Measurements from ENCODE around the gene ASS1. TPM values are rescaled to one million over a fixed set of nuclear protein-coding genes. Genes with fewer than 3 reads are reported as not detected.

The ASS1 gene
- total and polyA plus RNA-seq, 10 donors: 15.4 to 37.4 (median 26.6) TPM

- H3K4me3 ChIP-seq: no peak overlapping the region
- H3K27me3 ChIP-seq (replicated peaks in 1 of 7): peaks cover 5 to 94% (median 23%) of the 10 kb centered on the region in 7 donors
- H3K4me1 ChIP-seq: peaks cover 5 to 41% (median 16%) of the 10 kb centered on the region in 6 donors
- no peak for DNase-seq
- H3K9me3 ChIP-seq: peaks cover 0 to 18% (median 7%) of the 10 kb centered on the region in 8 donors
- TF ChIP-seq CTCF (IDR thresholded peaks at IDR 0.05 in 8 of 11, conservative IDR thresholded peaks at IDR 0.05 in 3 of 11): no peak
- TF ChIP-seq POLR2A (IDR thresholded peaks at IDR 0.05): no peak
- TF ChIP-seq POLR2AphosphoS5 (IDR thresholded peaks at IDR 0.05): no peak
- H3K27ac ChIP-seq: no peak overlapping the region
- no peaks in the 10 kb centered on the region for H3K36me3 ChIP-seq
- intact Hi-C loops (cut with DNase I; ENCODE audit: low total_unique reads): no loop called here
- WGBS, 5 donors: 60 to 76% (median 70%) methylated on average over 12 to 17 of the region's 17 CpGs
These were observed 13.0 kb upstream of the ASS1 start for GRCh38 chr9:130431536-130432303.

- intact Hi-C loops (cut with DNase I; ENCODE audit: low total_unique reads): no loop called here
- DNase-seq: no peak
These were observed 12.4 kb upstream of the ASS1 start for GRCh38 chr9:130432362-130432761.

GRCh38 chr9:130432796-130433167 is 12.0 kb upstream of the ASS1 start:
- TF ChIP-seq CTCF (IDR thresholded peaks at IDR 0.05 in 8 of 11, conservative IDR thresholded peaks at IDR 0.05 in 3 of 11) (no peak), POLR2A (IDR thresholded peaks at IDR 0.05) (no peak), POLR2AphosphoS5 (IDR thresholded peaks at IDR 0.05) (no peak)
- no peak overlapping the region for H3K27ac ChIP-seq
- peaks cover 5 to 96% (median 23%) of the 10 kb centered on the region in 7 donors for H3K27me3 ChIP-seq (replicated peaks in 1 of 7)
- WGBS, 5 donors: 46 to 73% (median 60%) methylated on average over 11 to 16 of the region's 16 CpGs
- peaks cover 0 to 18% (median 7%) of the 10 kb centered on the region in 8 donors for H3K9me3 ChIP-seq
- no peaks in the 10 kb centered on the region for H3K36me3 ChIP-seq
- no peak for DNase-seq
- intact Hi-C loops (cut with DNase I; ENCODE audit: low total_unique reads): no loop called here
- peaks cover 5 to 31% (median 12%) of the 10 kb centered on the region in 6 donors for H3K4me1 ChIP-seq
- H3K4me3 ChIP-seq: peak overlapping the region in 5 of 8 donors; percentile 24 to 57 (median 31)

More at GRCh38 chr9:130432362-130432761, 12.4 kb upstream of the ASS1 start:
- H3K27ac ChIP-seq: no peak overlapping the region
- peaks cover 0 to 18% (median 7%) of the 10 kb centered on the region in 8 donors for H3K9me3 ChIP-seq
- H3K4me3 ChIP-seq: no peak overlapping the region
- H3K36me3 ChIP-seq: no peaks in the 10 kb centered on the region
- 39 to 50% (median 39%) methylated on average over 9 to 11 of the region's 11 CpGs for WGBS, 5 donors
- peaks cover 5 to 94% (median 23%) of the 10 kb centered on the region in 7 donors for H3K27me3 ChIP-seq (replicated peaks in 1 of 7)
- no peak for TF ChIP-seq POLR2AphosphoS5 (IDR thresholded peaks at IDR 0.05)
- TF ChIP-seq CTCF (IDR thresholded peaks at IDR 0.05 in 8 of 11, conservative IDR thresholded peaks at IDR 0.05 in 3 of 11): no peak
- TF ChIP-seq POLR2A (IDR thresholded peaks at IDR 0.05): no peak
- peaks cover 5 to 35% (median 13%) of the 10 kb centered on the region in 6 donors for H3K4me1 ChIP-seq

Data from spleen (tissue), 11 donors.